ENCODE data around the gene TEDDM1.

- TF ChIP-seq CTCF (IDR thresholded peaks at IDR 0.05) (no peak), POLR2A (IDR thresholded peaks at IDR 0.05) (no peak)
Measured at GRCh38 chr1:182431278-182431677, 30.8 kb upstream of the TEDDM1 start.

Data from right lobe of liver (tissue), 4 donors.